HG03280 (cell line): Measurements from ENCODE around the gene ZNF697.

Experiments used
- ATAC-seq: cut with Tn5 transposase; IDR thresholded peaks from one replicate; pipeline ENCODE4 v1.9.1; 2021; ENCODE audit warnings: mild to moderate bottlenecking, moderate library complexity; ENCODE audit not compliant: unreplicated experiment

The ZNF697 gene

GRCh38 chr1:119664067-119664466, 16.0 kb upstream of the ZNF697 start:
- ATAC-seq = no peak

DNA sequence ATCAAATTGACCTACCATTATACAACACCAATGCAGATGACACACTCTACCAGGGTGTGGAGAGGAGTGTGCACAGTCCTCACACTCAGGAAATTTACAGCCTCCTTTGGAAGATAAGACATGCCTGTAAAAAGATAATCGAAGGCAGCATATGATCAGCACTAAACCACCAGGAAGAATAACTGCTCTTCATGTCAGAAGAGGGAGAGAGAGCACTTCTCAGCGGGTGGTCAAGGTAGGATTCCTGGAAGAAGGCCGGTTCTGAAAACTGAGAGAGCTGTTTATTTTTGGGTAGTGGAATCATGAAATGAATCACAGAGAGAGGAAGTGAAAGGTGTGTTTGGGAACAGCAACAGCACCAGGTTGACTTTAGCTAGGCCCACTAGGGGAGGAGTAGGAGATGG, 14.0 kb upstream of the ZNF697 start:
- peak; percentile 56 for ATAC-seq

DNA sequence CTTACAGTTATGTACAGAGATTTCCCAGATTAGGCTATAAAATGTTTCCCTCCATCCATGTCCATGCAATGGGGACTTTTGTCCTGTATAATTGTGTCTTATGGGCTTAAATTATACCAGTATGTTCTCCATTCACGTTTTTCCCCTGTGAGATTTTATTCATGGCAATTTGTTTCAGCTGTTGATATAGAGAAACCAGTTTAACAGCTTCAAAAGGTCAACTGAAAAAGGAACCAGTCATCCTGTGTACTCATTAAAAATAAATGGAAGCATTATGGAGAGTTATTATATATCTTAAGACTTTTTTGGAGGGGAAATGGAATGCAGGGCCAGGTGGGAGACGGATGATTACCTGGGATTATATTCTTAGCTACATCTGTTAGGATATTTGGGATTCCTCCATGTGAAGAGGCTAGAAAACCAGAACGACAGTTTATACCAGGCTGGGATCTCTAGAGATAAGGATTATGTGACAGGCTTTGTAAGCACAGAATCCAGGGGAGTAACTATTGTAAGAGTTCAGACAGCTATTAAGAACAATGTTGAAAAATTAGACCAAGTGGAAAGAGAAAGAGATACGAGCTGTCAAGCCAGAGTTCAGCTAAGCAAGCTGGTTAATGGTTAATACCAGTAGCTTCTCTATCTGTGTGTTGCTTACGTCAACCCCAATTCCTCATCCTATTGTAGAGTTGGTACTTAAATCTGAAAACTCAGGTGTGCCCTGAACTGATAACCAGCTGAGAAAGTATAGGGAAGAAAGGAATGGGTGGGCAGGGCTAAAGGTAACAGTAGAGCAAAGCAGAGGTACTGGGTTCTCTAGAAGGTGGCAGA, 12.4 kb upstream of the ZNF697 start:
- ATAC-seq = no peak

DNA sequence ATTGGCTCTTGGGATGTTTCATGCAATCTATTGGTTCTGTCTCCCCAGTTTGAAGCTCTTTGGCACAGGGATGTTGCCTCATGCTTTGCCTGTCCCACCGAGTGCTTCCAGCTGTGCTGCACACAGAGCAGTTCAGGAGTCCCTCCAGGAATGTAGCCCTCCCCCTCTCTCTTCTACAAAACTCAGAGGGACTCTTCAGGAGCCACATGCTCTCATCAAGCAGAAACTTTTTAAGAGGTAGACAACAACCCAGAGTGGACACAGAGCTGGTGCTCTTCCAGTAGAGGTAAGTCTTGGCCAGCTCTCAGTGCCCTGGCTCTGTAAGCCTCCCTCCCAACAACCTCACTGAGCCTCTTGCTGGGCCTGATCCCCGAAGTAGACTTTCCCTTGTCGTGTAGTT, 11.6 kb upstream of the ZNF697 start:
- no peak for ATAC-seq

DNA sequence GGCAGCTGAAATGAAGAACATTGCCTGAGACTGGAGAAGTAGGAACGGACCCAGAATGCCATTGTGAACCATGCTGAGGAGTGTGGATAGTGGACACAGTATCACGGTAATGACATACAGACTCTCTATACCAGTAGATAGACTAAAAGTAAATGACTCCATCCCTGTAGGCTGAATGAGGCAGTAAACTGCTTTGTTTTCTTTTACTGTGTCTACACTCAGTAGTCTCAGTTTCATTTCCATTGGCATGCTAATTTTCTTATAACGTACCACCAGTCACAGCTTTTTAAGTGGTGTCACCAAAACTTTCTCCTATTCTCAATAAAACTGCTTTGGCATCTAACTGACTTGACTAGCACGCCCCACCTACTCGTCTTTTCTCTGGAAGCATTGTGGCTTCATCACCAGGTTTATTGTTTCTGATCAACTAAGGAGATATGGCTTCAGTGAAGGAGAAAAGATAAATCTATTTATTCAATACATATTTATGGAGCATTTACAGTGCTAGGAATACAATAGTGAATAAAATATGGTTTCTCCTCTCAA, 8.4 kb upstream of the ZNF697 start:
- ATAC-seq = peak; percentile 79

DNA sequence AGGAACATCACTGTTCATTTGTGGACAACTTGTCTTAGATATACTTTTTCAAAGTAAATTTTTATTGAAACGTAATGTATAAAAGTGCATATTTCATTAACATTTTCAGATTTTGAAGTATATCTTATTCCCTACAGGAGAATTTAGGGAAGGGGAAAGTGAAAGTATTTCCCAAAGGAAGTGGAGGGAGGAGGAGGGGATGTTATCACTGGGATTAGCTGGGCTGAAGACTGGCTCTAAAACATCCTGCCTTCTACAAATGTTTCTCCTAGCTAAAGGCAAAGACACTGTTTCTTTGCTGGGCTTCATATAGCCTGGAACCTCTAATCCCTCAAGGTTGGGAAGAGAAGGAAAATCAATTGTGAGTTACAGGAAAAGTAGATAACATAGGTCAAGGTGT, 7.1 kb upstream of the ZNF697 start:
- no peak for ATAC-seq

DNA sequence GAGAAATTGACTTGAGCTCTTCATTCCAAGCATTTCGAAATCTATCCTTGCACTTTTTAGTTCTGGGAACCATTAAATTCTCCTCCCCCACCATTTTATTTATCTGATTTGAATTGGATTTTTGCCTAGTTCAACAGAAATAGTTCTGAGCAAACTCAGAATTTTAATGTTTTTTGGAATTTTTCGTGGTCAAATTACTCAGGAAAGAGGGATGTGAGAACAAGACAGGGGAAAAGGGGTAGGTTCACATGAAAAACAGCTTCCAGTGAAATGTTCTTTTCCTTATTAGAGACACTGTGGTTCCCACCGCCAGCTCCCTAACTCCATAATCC, 5.7 kb upstream of the ZNF697 start:
- ATAC-seq = no peak

- no peak for ATAC-seq
Observed at GRCh38 chr1:119653135-119653838, 5.2 kb upstream of the ZNF697 start.

- ATAC-seq = no peak
Observed at GRCh38 chr1:119652587-119652986, 4.5 kb upstream of the ZNF697 start.

DNA sequence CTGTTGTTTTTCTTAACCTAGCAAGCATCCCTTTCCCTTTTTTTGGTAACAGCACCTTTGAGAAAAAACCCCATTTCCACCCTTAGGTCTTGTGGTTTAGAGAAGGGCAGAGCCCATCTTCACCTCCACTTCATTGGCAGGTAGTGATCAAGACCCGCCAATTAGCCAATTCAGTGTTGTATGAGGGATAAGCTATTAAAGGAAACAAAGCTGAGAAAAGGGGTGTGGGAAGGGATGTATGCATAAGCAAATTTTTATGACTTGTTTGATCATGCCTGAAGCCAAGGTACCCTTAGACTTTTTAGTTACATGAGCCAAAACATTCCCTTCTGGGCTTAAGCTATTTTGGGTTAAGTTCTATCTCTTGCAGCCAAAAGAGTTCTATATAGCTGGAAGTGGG, 3.6 kb upstream of the ZNF697 start:
- ATAC-seq = no peak

DNA sequence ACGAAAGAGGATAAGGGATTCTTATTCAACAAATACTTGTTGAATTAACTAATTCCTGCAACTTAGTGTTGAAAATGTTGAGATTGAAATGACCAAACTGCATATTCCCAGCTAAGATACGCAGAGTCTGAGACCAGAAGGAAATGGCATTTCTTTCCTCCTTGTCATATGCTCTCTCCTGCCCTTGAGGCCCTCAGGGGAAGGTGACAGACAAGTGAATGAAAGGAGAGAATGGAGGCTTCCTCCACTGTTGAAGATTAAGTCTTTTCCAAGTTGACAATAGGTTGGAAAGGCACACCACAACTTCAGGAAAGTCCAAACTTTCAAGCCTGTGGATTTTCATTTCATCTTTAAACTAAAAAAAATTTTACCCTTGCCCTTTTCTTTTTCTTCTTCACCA, 3.1 kb upstream of the ZNF697 start:
- ATAC-seq = no peak

DNA sequence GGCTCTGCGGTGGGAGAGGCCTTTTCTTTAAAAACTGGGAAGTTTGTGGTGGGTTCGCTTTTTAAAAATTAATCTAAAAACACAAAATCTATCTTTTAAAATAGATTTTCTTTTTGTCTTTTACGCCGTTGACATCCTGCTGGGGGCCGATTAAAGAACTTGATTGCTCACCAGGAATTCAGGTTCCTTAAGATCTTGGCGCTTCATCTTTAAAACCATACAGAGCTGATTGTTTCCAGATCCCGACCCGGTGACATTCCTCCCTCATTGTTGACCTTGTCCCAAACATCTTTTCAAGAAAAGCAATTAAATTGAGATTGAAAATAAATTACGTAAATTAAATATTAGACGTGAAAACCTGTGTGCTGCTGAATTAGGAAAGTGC, 546 bp upstream of the ZNF697 start:
- no peak for ATAC-seq

- peak; percentile 10 for ATAC-seq
Observed at GRCh38 chr1:119647228-119647733, 785 bp downstream of the ZNF697 start.

- ATAC-seq = no peak
Observed at GRCh38 chr1:119646521-119647227, 1.4 kb downstream of the ZNF697 start.

DNA sequence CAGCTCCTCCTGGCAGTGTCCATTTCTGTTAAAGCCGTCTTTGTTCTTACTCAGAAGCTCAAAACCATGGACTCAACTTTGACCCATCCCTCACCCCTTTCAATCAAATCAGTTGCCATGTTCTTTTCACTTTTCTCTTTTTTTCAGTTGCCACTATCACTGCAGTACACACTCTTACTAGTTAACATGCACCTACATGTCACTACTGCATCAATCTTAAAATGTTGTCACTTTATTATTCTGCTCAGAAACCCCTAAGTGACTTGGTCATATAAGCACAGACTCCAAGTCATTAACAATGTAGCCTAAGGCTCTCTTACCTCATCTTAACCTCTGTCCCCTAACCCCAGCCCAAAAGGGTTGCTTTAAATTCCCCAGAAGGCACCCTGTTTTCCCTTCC, 9.0 kb downstream of the ZNF697 start:
- ATAC-seq = no peak

GRCh38 chr1:119637710-119638109, 10.4 kb downstream of the ZNF697 start:
- no peak for ATAC-seq

DNA sequence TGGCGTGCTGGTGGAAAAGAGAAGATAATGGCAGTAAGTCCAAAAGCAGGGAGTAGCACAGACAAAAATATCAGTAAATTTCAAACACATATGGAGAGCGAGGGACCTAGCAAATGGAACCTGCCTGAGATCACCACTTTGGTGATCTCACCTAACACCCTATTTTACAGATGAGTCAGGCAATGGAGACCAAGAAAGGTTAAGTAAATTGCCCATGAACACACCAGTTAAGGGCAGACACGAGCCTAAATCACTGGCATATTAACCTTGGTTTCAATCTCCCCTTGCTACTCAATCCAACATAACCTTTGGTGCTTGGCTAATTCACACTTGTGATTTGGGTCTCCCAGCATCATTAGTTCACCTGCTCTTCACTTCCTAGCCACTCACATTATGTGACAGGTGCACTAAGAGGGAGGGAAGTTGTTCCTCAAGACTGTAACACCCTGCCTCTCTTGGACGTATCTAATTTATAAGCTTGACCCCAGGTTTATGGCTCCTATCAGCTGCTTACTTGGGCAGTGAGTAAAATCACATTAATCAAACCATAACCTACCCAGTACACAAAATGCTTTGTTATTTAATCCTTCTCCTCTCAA, 11.5 kb downstream of the ZNF697 start:
- ATAC-seq = no peak

GRCh38 chr1:119635811-119636390, 12.2 kb downstream of the ZNF697 start:
- no peak for ATAC-seq

DNA sequence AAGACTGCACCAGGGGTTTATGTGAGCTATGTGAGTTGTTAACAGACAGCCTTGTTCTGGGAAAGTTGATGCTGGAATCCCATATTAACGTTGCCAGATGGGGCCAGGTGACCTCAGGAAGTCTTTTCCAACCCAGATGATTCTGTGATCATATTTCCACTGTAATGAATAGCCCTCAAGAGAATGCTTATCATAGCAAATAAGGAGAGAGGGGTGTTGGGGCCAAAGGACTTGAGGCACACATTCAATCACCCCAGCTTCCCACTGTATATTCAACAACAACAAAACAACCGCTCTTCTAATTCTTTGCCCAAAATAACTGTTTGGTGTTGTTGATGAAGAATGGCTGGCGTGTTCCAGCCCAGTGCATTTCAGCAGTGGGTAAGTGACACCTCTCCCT, 14.1 kb downstream of the ZNF697 start:
- ATAC-seq = no peak

DNA sequence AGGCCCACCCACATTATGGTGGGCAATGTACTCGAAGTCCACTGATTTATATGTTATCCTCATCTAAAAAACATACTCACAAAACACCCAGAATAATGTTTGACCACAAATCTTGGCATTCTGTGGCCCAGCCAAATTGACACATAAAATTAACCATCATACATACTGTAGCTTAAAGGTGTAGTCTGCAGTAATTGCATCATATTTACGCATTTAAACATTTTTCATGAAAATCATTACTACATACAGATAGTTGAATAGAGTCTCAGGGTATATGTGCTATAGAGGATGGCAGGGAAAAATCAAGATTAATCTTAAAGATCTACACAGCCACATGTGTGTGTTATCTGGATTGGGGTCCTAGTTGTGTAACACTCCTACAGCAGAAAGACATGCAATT, 14.5 kb downstream of the ZNF697 start:
- ATAC-seq = no peak

DNA sequence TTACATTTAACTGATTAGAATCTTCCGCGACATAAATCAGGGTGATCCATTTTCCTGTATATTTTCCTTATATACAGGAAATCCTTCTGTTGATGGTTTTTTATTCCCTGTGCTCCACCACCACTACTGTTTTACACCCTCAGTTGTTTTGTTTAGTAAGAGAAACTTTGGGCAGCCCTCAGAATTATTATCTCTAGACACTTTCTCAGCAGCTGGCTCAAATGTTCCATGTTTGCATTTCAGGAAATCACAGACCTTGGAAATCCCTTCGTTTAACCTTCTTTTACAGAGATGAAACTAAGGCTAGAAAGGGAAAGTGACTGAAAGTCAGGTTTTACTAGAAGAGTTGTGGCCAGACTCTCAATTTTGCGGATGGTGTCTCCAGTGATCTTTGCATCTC, 15.2 kb downstream of the ZNF697 start:
- no peak for ATAC-seq
